Cerebellar nuclear complex (tissue), 1 donor: Measurements from ENCODE around the gene CACNA2D1.

Experiments
- DNase-seq, 2 experiments: peaks; one replicate each; lab custom pipeline; 2025; lab: John Stamatoyannopoulos, UW

The CACNA2D1 gene

DNA sequence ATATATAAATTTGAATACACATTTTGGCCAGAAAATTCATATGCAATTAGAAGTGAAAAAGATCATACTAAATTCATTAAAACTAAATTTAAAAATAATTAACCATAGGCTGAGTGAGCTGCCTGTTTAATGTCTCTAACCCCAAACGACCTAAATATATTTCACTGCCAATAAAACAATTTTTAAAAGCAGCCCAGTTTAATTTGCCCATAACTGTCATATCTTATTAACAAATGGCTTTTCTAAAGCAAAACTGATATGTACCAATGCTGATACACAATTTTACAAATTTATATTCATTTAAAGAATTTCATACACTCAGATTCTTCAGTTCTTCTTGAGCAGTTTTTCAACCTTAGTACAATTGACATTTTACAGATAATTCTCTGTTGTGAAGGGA lies 99.9 kb downstream of the CACNA2D1 start:
- DNase-seq, result no peak

DNA sequence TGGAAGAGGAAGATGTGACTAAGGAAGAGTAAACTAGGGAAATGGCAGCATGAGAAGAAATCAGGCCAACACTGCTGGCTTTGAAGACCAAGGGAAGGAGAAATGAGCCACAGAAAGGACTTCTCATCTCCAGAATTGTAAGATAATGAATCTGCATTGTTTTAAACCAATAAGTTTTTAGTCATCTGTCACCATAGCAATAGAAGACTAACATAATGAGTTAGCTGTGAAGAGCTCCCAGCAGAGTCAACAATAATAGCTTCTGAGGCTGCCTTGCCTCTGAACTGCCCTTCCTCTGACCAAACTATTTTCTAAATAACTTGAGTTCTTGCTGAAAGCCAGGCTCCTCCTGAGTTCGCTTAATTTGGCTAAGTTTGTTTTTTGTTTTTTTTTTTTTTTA lies 103.6 kb downstream of the CACNA2D1 start:
- DNase-seq, result no peak

DNA sequence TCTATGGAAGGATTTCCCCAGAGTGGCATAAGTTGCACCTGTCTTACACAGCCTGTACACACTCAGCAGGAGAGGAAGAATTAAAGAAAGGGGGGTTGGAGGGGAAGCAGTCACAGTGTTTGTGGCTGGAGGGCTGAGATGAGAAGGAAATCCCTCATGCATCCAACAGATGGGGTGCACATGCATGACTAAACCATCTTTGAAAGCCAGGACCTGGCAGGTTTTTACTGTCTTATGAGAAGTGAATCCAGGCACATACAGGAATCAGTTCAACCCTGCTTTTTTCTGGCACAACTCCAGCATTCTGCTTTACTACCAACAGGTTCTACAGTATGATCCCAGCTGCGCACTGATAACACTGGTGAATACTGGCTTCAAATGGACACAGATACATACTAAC lies 107.7 kb downstream of the CACNA2D1 start:
- DNase-seq, result peak; percentile 76 to 93

DNA sequence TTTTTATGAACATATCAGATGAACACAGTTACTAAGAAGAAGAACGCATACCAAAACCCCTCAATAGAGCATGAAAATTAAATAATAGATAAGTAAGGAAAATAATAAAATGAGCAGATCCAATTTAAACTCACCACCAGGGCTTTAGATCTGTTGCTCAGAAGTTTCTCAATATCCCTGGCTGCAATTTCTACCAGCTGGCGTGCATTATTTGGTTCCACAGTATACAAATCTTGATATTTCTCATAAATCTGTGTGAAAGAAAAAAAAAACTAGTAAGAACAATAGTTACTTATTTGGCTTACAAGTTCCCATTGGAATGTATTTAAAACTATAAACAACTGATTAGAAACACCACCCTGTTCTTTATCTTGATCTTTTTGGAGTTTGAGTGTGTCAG lies 108.6 kb downstream of the CACNA2D1 start:
- no peak for DNase-seq

DNA sequence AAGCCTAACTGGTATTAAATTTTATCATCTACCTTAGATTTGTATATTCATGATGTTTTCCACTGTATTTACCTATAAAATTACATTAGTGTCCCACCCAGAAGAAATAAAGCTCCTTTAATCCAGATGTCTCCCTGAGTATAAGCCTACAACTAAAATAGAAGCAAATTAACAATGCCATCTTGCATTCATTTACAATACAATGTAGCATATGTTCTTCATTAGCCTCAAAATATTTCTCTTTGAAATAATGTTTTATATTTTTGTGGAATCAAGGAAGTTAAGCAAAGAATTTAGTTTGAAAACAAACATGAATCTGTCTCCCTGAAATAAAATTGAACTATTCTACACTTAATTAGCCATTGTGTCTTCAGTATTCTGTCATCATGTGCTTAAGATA lies 112.3 kb downstream of the CACNA2D1 start:
- DNase-seq, result no peak

DNA sequence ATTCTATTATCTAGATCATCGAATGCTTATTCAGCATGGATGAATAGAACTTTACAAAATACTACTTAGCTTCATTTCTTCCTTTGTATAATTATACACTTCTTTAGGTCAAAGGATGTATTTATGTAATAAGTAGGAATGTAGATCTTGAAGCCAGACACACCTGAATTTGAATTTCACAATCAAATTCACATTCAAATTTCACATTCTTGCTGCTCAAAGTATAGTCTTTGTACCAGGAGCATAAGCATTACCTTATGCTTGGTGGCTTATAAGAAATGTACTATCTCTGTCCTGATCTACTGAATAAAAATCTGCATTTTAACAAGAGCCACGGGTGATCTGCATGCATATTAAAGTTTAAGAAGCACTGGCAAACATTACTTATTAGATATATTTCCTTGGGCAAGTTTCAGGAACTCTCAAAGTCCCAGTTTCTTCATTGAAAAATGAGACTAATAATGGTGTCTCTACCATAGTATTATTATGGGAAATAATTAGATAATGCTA lies 112.8 kb downstream of the CACNA2D1 start:
- no peak for DNase-seq

DNA sequence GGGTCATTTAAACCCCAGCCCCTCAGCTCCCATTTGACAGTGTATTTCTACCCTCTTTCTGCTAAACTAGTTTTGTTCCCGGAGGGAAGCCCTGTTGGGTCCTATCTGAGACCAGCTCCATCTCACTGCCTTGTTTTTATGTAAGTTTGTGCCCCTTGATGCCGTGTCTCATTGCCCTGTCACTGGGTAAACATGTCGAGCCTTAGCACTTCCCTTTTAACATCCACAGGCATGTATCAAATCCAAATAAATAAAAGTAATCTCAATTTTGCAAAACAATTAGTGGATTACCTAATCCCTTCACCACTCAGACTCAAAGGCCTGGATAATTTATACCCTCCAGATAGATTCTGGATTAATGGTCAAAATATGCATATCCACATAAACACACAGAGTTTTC lies 115.7 kb downstream of the CACNA2D1 start:
- no peak for DNase-seq

DNA sequence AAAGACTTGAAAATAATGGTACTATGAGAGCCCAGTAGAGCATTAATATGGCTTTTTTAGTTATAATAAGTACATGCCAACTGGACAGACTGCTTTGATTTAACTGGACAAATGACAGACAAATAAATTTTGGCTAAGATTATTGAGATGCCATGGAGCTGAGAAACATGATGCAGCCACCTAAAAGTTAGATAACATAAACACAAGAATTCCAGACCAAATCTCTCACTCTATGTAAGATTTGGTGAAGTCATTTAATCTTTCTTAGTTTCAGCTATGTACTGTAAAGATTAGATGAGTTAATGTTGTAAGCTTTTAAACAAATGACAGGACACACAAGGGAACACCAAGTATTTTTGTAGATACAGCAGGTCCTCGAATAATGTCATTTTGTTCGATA lies 118.2 kb downstream of the CACNA2D1 start:
- no peak for DNase-seq

DNA sequence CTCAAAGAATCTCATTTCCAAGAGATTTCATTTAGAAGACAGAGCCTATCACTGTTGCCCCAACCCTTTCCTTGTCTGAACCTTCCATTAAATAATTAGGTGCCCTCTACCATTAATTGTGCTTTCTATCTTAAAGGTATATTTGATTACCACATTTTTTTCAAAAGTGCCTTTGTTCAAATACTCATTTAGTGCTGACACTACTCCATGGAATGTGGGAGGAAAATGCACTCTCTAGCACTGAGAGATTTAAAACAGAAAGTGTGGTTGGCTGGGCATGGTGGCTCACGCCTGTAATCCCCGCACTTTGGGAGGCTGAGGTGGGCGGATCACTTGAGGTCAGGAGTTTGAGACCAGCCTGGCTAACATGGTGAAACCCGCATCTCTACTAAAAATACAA lies 119.8 kb downstream of the CACNA2D1 start:
- DNase-seq, result no peak

DNA sequence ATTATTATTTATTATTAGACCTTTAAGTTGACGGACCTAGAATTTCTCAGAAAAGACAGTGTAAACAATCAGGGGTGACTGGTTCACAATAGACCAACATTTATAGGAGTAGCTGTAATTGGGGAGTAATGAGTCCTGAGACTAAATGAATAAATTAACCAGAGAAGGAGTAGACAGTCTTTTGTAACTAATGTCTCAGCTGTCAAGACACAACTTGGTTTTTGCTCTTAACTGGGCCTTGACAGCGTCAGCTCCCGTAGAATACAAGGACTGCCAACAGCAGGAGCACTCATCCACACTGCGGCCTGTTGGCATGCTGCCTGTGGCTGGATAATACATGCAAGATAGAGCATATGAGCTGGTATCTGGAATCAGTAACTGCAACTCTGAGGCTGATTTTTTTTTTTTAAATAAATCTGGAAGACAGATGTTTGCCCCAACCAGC lies 123.9 kb downstream of the CACNA2D1 start:
- peak; percentile 27 to 31 for DNase-seq

DNA sequence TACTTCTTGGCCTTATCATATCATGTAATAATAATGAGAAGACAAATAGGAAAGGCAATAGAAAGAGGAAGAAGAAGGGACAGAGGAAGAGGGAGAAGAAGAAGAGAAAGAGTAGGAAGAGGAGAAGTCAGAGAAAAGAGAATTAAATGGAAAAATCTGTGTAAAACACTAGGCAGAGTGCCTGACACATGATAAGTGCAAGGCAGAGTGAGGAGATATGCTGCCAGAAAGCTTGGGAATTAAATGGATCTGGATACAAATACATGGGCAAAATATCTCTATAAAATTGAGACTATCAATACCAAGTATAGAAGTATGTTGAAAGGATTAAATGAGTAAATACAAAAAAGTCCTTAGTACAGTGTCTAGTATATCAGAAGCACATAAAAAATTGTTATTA lies 124.8 kb downstream of the CACNA2D1 start:
- DNase-seq, result no peak

DNA sequence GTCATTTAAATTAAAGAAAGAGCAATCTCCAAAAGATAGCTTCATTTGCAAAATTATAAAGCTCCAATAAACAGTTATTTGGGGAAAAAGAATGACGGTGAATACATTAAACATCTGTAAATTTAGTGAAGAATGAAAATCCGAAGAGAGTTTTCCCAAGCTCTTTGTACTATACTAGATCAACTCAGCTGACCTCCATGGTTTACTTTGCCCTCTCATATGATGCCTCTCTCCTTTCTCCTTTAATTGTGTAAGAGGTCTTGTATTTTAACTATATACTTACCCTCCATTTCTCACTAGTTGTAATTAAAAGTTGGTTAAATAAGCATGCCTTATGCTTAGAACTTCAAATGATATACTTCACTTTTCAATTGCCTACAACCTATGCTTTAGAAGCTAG lies 125.8 kb downstream of the CACNA2D1 start:
- no peak for DNase-seq

DNA sequence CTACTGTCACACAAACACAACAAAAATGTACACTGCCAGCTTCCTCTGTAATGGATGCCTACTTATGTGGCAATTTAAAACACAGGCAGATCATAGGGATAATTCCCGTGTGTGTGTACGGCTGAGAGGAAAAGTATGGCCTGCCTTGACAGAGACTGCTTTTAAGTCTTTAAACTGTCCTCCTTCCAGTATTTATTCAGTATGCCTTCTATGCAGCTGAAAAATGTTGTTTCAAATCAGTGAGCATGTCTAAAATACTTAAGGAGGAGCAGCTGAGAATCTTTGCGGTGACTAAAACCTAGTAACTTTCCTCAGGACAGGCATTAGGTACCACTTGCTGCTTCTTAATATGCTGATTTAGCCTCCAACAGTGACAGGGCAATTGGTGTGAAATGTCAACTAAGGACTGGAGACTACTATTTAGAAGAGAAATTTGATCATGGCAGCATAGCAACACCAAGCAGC lies 126.3 kb downstream of the CACNA2D1 start:
- no peak for DNase-seq

DNA sequence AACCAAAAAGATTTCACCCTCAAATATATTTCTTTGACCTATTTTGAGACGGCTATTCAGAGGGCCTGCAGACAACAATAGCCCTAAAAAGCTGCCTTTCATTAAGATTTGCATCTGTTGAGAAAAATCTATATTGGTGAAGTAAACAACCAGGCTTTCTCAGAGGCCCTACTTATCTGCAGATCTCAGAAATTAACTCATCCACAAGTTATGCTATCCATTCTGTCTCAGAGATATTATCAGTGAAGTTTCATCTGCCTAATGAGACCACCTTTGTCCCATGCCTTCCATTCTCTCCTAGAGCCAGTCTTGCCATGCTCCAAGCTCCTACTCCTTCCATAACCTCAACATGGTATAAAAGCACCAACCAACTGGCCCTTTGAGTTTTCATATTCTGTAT lies 130.3 kb downstream of the CACNA2D1 start:
- no peak for DNase-seq

DNA sequence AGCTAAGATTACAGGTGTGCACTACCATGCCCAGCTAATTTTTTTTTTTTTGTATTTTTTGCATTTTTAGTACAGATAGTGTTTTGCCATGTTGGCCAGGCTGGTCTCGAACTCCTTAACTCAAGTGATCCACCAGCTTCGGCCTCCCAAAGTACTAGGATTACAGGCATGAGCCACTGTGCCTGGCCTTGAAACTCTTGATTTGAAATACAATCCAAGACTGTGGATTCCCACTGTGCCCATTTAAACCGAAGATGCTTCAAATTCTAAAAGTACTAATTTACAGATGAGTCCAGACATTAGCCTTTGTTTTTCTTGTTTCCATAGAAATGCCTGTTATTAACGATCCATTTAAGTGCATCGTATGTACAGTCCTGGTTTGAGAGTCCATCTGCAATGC lies 130.9 kb downstream of the CACNA2D1 start:
- no peak for DNase-seq

DNA sequence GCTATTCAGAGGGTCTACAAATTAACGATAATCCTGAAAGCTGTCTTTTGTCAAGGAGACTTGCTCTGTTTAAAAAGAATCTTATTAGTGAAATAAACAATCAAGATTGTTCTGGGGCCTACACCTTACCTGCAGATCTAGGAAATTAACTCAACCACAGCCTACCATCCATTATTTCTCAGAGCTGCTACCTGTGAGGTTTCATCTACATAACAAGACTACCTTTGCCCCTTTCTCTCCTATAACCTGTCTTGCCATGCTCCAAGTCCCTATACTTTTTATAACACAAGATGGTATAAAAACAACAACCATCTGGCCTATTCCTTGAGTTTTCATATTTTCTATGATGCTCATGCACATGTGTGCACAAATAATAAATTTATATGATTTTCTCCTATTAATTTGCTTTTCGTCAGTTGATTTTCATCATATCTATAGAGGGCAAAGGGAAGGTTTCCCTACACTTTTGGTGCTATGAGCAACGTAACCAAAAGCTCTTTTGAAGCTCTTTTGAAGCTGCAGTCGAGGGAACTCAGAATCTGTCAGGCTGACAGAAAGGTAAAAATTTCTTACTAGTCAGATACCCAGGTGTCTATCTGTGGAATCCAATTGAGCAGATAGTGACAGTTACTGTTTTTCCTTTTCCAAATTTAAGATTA lies 138.1 kb downstream of the CACNA2D1 start:
- DNase-seq, result no peak

DNA sequence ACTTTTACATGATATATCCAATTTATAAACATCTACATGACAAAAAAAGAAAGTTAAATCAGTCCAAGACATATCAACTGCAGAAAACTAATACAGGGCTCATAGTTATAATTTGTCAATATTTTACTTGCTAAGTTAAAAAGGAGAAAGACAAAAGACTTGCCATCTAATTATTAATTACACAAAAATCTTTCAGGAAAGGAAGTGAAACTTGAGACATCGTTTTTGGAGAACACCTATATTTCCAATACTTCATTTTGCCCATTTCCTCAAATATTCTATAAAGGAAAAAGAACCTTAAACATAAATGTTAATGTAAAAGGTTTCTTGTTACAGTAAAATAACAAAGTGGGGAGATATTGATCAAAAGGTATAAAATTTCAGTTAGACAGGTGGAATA lies 148.7 kb downstream of the CACNA2D1 start:
- DNase-seq, result no peak

DNA sequence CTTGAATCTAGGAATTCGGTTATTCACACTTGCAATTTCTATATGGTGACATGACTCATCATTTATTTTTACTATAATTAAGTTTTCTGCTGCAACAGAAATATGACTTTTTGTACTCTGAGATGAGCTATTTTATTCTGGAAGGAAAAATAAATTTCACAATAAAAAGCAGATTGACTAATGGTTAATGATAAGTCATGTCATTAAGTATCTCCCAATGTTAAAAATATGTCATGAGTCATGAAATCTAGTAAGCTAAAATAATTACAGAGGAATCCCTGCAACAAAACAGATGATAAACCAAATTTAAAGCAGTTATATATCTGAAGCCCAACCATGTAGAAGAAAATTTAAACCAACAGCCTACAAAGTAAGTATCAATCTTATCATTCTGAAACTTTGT lies 149.2 kb downstream of the CACNA2D1 start:
- DNase-seq, result no peak

DNA sequence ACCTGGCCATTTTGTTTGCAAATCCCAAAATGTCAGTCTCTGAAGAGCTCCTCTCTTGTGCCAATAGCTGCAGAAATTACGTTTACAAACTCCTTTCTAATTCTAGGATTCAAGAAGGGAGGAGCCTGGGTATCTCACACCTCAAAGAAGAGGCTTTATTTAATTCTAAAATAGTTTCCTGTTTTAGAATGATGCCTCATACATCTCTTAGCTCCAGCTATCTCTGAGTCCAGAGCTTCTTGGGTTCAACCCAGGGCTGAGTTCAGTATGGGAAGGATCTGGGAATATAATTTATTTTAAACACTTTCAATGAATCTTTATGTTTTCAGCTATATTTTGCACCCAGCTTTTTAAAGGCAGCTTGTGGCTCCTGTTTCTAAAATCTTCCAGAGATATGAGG lies 150.1 kb downstream of the CACNA2D1 start:
- DNase-seq, result no peak

DNA sequence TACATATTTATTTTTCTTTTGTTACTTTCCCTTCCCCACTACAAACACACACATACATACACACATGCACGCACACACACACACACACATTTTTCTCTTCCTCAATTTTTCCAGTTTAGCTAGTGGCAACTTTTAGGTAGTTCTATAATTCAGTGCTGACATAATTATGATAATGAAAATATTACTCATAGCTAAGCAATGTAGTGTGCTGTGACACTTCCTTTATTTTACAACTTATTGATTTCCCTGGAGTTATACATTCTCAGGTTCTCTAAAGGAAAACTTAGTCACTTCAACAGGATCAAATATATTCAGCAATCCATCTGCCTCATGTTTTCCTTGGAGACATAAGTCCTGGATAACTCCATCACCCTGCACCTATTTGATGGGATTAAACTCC lies 151.6 kb downstream of the CACNA2D1 start:
- DNase-seq, result no peak

DNA sequence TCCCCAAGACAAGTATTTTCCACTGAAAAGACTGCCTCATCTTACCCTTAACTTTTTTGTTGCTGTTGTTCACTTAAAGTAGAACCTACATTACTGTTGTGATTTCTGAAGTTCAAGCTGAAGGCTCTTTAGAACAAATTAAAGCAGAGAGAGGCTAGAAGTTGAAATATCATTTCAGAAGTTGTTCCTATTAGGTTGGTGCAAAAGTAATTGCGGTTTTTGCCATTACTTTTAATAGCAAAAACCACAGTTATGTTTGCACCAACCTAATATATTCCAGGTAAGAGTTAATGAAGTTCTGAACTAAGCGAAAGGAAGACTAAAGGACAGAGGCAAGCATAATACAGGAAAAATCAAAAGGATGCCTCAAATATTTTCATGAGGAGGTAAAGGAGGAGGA lies 153.7 kb downstream of the CACNA2D1 start:
- DNase-seq, result no peak

DNA sequence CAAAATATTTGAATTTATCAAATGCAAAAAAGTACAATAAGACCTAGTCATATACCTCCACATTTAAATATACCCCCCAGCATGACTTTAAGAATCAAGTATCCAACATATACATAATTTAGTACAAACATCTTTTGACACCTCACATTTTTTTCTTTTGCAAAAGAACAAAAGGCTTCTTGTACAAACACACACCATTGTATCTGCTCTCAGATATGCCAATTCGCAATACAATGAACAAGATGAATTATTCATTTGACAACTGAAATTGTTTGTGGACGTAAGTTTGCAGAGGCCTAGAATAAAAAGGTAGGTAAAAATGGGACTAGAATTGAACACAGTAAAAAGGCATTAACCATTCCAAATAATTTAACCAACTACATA lies 154.4 kb downstream of the CACNA2D1 start:
- DNase-seq, result no peak

DNA sequence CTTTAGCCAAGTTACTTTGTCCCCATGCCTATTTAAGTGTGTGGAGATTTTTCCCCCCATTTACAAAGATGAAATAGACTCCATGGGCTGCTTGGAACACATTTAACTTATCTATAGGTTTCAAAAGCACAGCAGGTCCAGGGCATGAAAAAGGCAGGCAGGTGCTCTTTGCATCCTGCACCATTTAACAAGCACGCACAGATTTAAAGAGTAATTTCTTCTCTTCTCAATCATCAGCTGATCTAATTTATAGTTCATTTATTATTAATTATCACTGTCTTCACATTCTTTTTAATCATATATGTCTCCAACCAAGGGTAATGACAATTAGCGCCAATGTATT lies 156.8 kb downstream of the CACNA2D1 start:
- no peak for DNase-seq

DNA sequence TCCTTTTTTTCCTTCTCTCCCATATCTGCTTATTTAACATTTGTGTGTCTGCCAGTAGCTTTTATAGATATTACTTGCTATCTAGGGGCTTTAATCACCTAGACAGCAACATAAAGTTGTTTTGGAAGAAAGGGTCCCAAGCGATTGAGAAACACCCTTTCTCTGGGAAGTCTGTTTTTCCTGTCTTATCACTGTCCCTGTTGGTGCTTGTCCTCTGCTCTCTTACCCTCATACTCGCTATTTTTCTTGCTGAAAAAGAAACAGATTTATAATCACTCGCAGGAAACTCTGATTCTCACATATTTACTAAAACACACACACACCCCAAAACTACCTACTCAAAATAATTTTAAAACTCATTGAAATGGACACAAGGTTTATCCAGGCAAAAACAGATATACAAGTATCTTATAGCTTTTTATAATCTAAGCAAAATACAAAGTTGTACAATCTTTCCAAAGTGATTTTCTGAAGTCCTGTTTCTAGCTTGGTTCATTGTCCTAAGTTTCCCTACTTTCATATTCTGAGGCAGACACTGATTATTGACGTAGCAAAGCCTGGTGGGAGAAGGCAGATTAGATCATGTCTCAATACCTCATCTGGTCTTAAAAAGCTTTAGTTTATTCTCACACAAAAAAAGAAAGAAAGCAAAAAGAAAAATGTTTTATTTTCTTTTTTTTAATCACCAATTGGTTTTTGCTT lies 157.3 kb downstream of the CACNA2D1 start:
- DNase-seq, result no peak
